HCT116 (cell line): Measurements from ENCODE around the gene UPK3A. TPM values are rescaled to one million over a fixed set of nuclear protein-coding genes. Genes with fewer than 3 reads are reported as not detected.

Experiments used
- ATAC-seq: fragments of 200-7000 bp; cut with Tn5 transposase; 2 replicates; pipeline ENCODE4 v1.9.1; 2020; ENCODE audit warnings: mild to moderate bottlenecking, moderate library complexity
- BruUV-seq: library from RNA; stranded (reverse); fragments of 400-500 nt; replicated peaks from 2 replicates; lab custom pipeline; 2021; lab: Mats Ljungman, UMichigan
- CTCF ChIA-PET: fragments of 300-600 bp; sonication (Branson Sonifier 250); formaldehyde crosslinking; loops from one replicate; lab custom pipeline; 2021; ENCODE audit warnings: antibody characterized with exemption; lab: Charles Lee
- POLR2A ChIA-PET: fragments of 300-600, 350-600 bp; sonication (Branson Sonifier 250); formaldehyde crosslinking; loops from one replicate; lab custom pipeline; 2021; ENCODE audit warnings: antibody characterized with exemption; lab: Charles Lee
- RAD21 ChIA-PET, 2 experiments: fragments of 300-600 bp; sonication (Branson Sonifier 250); formaldehyde crosslinking; loops; one replicate each; lab custom pipeline; 2023; ENCODE audit warnings: low total read pairs in 2 of 2; ENCODE audit not compliant: uncharacterized antibody in 2 of 2, unreplicated experiment in 2 of 2, low non-redundant PET in 1 of 2; lab: Charles Lee
- DNase-seq: peaks from one replicate; pipeline ENCODE4 v3.0.0-alpha.2; 2010; ENCODE audit warnings: low read depth, low spot score
- H2AFZ ChIP-seq: fragments of 200-600 bp; shearing (Covaris generic), sonication (generic); 2 replicates; pipeline ENCODE4 v1.6.1; 2017; ENCODE audit warnings: low read depth, mixed run types, mixed read lengths, antibody characterized with exemption, low read length; ENCODE audit not compliant: poor library complexity, severe bottlenecking
- H3K27ac ChIP-seq: 2 replicates; pipeline ENCODE4 v1.5.1; 2012; ENCODE audit warnings: low read depth, low read length
- H3K27me3 ChIP-seq: fragments of 200-600 bp; sonication (generic); 2 replicates; pipeline ENCODE4 v1.6.1; 2016; ENCODE audit warnings: mixed run types, low read length, mixed read lengths; ENCODE audit not compliant: insufficient read depth
- H3K36me3 ChIP-seq, 2 experiments: fragments of 200-500 bp in 1 of 2; fragments of 200-600 bp in 1 of 2; sonication (Bioruptor generic) in 1 of 2; sonication (generic) in 1 of 2; 2 replicates each; pipeline versions ENCODE4 v1.5.1 to v1.6.1; 2014 to 2016; ENCODE audit warnings: low read length in 2 of 2, inconsistent platforms in 1 of 2, mixed read lengths in 1 of 2, mixed run types in 1 of 2; ENCODE audit not compliant: insufficient read depth in 2 of 2, control insufficient read depth in 1 of 2
- H3K4me1 ChIP-seq, 2 experiments: fragments of 200-600 bp in 1 of 2; sonication (generic) in 1 of 2; 2 replicates each; pipeline versions ENCODE4 v1.5.1 to v1.6.1; 2012 to 2017; ENCODE audit warnings: low read length in 2 of 2, inconsistent platforms in 1 of 2, mild to moderate bottlenecking in 1 of 2, mixed read lengths in 1 of 2, mixed run types in 1 of 2, moderate library complexity in 1 of 2; ENCODE audit not compliant: insufficient read depth in 2 of 2, control insufficient read depth in 1 of 2
- H3K4me2 ChIP-seq: fragments of 200-600 bp; sonication (generic); 2 replicates; pipeline ENCODE4 v1.6.1; 2017; ENCODE audit warnings: mixed run types, low read length, mixed read lengths
- H3K4me3 ChIP-seq, 2 experiments: fragments of 200-600 bp in 1 of 2; sonication (generic) in 1 of 2; replicated peaks in 1 of 2; 2 replicates each; pipeline ENCODE4 v1.5.1; 2011 to 2016; ENCODE audit warnings: low read length in 2 of 2, control low read depth in 1 of 2, low read depth in 1 of 2, mild to moderate bottlenecking in 1 of 2, mixed read lengths in 1 of 2, mixed run types in 1 of 2
- H3K79me2 ChIP-seq: fragments of 200-600 bp; sonication (generic); 2 replicates; pipeline ENCODE4 v1.6.1; 2017; ENCODE audit warnings: mild to moderate bottlenecking, mixed run types, low read length, moderate library complexity, mixed read lengths; ENCODE audit not compliant: insufficient read depth
- H3K9ac ChIP-seq: fragments of 200-600 bp; sonication (generic); 2 replicates; pipeline ENCODE4 v1.6.1; 2016; ENCODE audit warnings: low read length, mixed read lengths
- H3K9me2 ChIP-seq: fragments of 200-600 bp; sonication (generic), shearing (Covaris generic); 2 replicates; pipeline ENCODE4 v1.6.1; 2017; ENCODE audit warnings: mixed run types, mild to moderate bottlenecking, moderate library complexity; ENCODE audit not compliant: insufficient read depth
- H3K9me3 ChIP-seq, 2 experiments: fragments of 200-500 bp in 1 of 2; fragments of 200-600 bp in 1 of 2; sonication (Bioruptor generic) in 1 of 2; sonication (generic) in 1 of 2; 2 replicates each; pipeline ENCODE4 v1.6.1; 2014 to 2017; ENCODE audit warnings: low read length in 2 of 2, mixed read lengths in 2 of 2, inconsistent platforms in 1 of 2, low read depth in 1 of 2, mild to moderate bottlenecking in 1 of 2, mixed run types in 1 of 2, moderate library complexity in 1 of 2; ENCODE audit not compliant: control insufficient read depth in 1 of 2, insufficient read depth in 1 of 2
- H4K20me1 ChIP-seq: fragments of 200-600 bp; sonication (generic), shearing (Covaris generic); 2 replicates; pipeline ENCODE4 v1.6.1; 2017; ENCODE audit warnings: mixed run types, mild to moderate bottlenecking, moderate library complexity; ENCODE audit not compliant: insufficient read depth
- ATF3 ChIP-seq: IDR thresholded peaks from 2 replicates; pipeline ENCODE4 v1.6.1; 2012
- CBX3 ChIP-seq: IDR thresholded peaks from 2 replicates; pipeline ENCODE4 v1.6.1; 2012; ENCODE audit warnings: low read depth
- CEBPB ChIP-seq: IDR thresholded peaks from 2 replicates; pipeline ENCODE4 v1.6.1; 2012; ENCODE audit warnings: low read depth
- CTCF ChIP-seq, 3 experiments: fragments of 200-600 bp in 1 of 3; sonication (generic) in 1 of 3; IDR thresholded peaks in 2 of 3; conservative IDR thresholded peaks in 1 of 3; 2 replicates each; pipeline ENCODE4 v1.5.1; 2012 to 2017; ENCODE audit warnings: low read depth in 2 of 3, low read length in 2 of 3, antibody characterized with exemption in 1 of 3, borderline replicate concordance in 1 of 3, control low read depth in 1 of 3, mild to moderate bottlenecking in 1 of 3, mixed read lengths in 1 of 3, mixed run types in 1 of 3, moderate library complexity in 1 of 3; ENCODE audit not compliant: insufficient read depth in 1 of 3
- EZH2 ChIP-seq: fragments of 200-600 bp; sonication (generic); IDR thresholded peaks from 2 replicates; pipeline ENCODE4 v1.6.1; 2017; ENCODE audit warnings: antibody characterized with exemption, mixed run types
- EZH2phosphoT487 ChIP-seq: fragments of 200-600 bp; IDR thresholded peaks from 2 replicates; pipeline ENCODE4 v1.6.1; 2018; ENCODE audit warnings: antibody characterized with exemption, borderline replicate concordance
- FOSL1 ChIP-seq: IDR thresholded peaks from 2 replicates; pipeline ENCODE4 v1.6.1; 2012; ENCODE audit warnings: low read depth
- JUND ChIP-seq: IDR thresholded peaks from 2 replicates; pipeline ENCODE4 v1.6.1; 2012
- MAX ChIP-seq: IDR thresholded peaks from 2 replicates; pipeline ENCODE4 v1.6.1; 2012
- POLR2AphosphoS5 ChIP-seq: IDR thresholded peaks from 2 replicates; pipeline ENCODE4 v1.6.1; 2011; ENCODE audit warnings: mild to moderate bottlenecking, low read depth, low read length, moderate library complexity
- RAD21 ChIP-seq: IDR thresholded peaks from 2 replicates; pipeline ENCODE4 v1.6.1; 2012; ENCODE audit warnings: low read depth, mild to moderate bottlenecking
- REST ChIP-seq: IDR thresholded peaks from 2 replicates; pipeline ENCODE4 v1.6.1; 2012; ENCODE audit warnings: low read depth
- SIN3A ChIP-seq: IDR thresholded peaks from 2 replicates; pipeline ENCODE4 v1.6.1; 2012; ENCODE audit warnings: low read depth
- SRF ChIP-seq: IDR thresholded peaks from 2 replicates; pipeline ENCODE4 v1.6.1; 2012; ENCODE audit warnings: low read depth
- YY1 ChIP-seq: IDR thresholded peaks from 2 replicates; pipeline ENCODE4 v1.6.1; 2011; ENCODE audit warnings: low read length, low read depth, moderate library complexity, mild to moderate bottlenecking; ENCODE audit not compliant: insufficient replicate concordance; ENCODE audit errors: extremely low read depth
- ZBTB33 ChIP-seq: IDR thresholded peaks from 2 replicates; pipeline ENCODE4 v1.6.1; 2011; ENCODE audit warnings: mild to moderate bottlenecking, low read length, moderate library complexity; ENCODE audit not compliant: insufficient replicate concordance; ENCODE audit errors: extremely low read depth
- ZFX ChIP-seq: fragments of 450-650 bp; IDR thresholded peaks from 2 replicates; pipeline ENCODE4 v1.6.1; 2017
- ZNF274 ChIP-seq: fragments of 200-500 bp; sonication (Bioruptor generic); IDR thresholded peaks from 2 replicates; pipeline ENCODE4 v1.6.1; 2014; ENCODE audit warnings: mild to moderate bottlenecking, low read depth, low read length, inconsistent platforms
- intact Hi-C: fragments of 100-400 bp; cut with micrococcal nuclease; formaldehyde crosslinking; loops from 2 replicates; pipeline ENCODE4 v1.10.0; 2022
- total RNA-seq: library from RNA; stranded (reverse); gene quantifications from one replicate; pipeline ENCODE4 v1.2.1, GENCODE V29; 2021; ENCODE audit not compliant: unreplicated experiment

UPK3A gene
- total RNA-seq, 1 experiment from 2014 or later: not detected

- ChIA-PET RAD21 (no interaction called here), POLR2A (interaction anchor here (0.9 kb wide), 1 partner anchor 10 kb away, joined by 3 read pairs; no protein-coding TSS in a partner anchor), CTCF (interaction anchor here (1.7 kb wide), 1 partner anchor 169 kb away, joined by 5 read pairs; no protein-coding TSS in a partner anchor)
- ATAC-seq (no peak), DNase-seq (no peak)
- Histone ChIP-seq H3K4me1 (peaks cover 6 to 11% of the 10 kb centered on the region in 2 experiments), H3K36me3 (no peaks in the 10 kb centered on the region), H3K9me3 (no peaks in the 10 kb centered on the region), H3K4me2 (no peak overlapping the region), H3K27me3 (no peaks in the 10 kb centered on the region), H3K27ac (no peak overlapping the region), H2AFZ (no peak overlapping the region), H3K4me3 (no peak overlapping the region), H4K20me1 (no peaks in the 10 kb centered on the region), H3K9me2 (no peaks in the 10 kb centered on the region), H3K9ac (no peak overlapping the region), H3K79me2 (no peaks in the 10 kb centered on the region)
- TF ChIP-seq JUND: no peak
- TF ChIP-seq CTCF (IDR thresholded peaks at IDR 0.05 in 2 of 3, conservative IDR thresholded peaks at IDR 0.05 in 1 of 3; ENCODE audit: borderline replicate concordance in 1 of 3, insufficient read depth in 1 of 3, low read depth in 2 of 3, low read length in 2 of 3): no peak
- TF ChIP-seq SIN3A: no peak
- TF ChIP-seq ZBTB33: no peak
- no peak for TF ChIP-seq CBX3
- TF ChIP-seq REST: no peak
- no peak for TF ChIP-seq EZH2
- TF ChIP-seq ZFX: no peak
- TF ChIP-seq CEBPB: no peak
- TF ChIP-seq YY1: no peak
- no peak for TF ChIP-seq RAD21
- TF ChIP-seq FOSL1: no peak
- no peak for TF ChIP-seq EZH2phosphoT487
- TF ChIP-seq ATF3: no peak
- TF ChIP-seq MAX: no peak
- no peak for TF ChIP-seq SRF
- TF ChIP-seq POLR2AphosphoS5: no peak
- no peak for TF ChIP-seq ZNF274
- BruUV-seq: no TSS peak
- intact Hi-C loops: no loop called here
Measured at GRCh38 chr22:45272498-45272897, 12.3 kb upstream of the UPK3A start.
